GM19099 (cell line): ENCODE results near the gene CNIH2.

Experiments used
- POLR2A ChIP-seq: IDR thresholded peaks from 3 replicates; pipeline ENCODE4 v1.6.1; 2011; ENCODE audit warnings: low read depth; ENCODE audit not compliant: insufficient read length; ENCODE audit errors: extremely low read depth

CNIH2 gene

GRCh38 chr11:66277471-66278362 is at the start of gene CNIH2:
Gene CNIH2 (plus strand): TSS chr11:66278175. CDS start chr11:66278457, 282 bp downstream.
- TF ChIP-seq POLR2A, result no peak

- no peak for TF ChIP-seq POLR2A
Observed at GRCh38 chr11:66228521-66228920, 49.5 kb upstream of the CNIH2 start.

GRCh38 chr11:66230156-66230555 is 47.8 kb upstream of the CNIH2 start:
- no peak for TF ChIP-seq POLR2A

- TF ChIP-seq POLR2A, result no peak
Observed at GRCh38 chr11:66230978-66231377, 47.0 kb upstream of the CNIH2 start.

- TF ChIP-seq POLR2A, result no peak
Observed at GRCh38 chr11:66231561-66231960, 46.4 kb upstream of the CNIH2 start.

- no peak for TF ChIP-seq POLR2A
Observed at GRCh38 chr11:66232769-66233168, 45.2 kb upstream of the CNIH2 start.

GRCh38 chr11:66233301-66233700 is 44.7 kb upstream of the CNIH2 start:
- TF ChIP-seq POLR2A, result no peak

GRCh38 chr11:66235141-66235540 is 42.8 kb upstream of the CNIH2 start:
- TF ChIP-seq POLR2A, result no peak

- no peak for TF ChIP-seq POLR2A
Observed at GRCh38 chr11:66237867-66238266, 40.1 kb upstream of the CNIH2 start.

- no peak for TF ChIP-seq POLR2A
Observed at GRCh38 chr11:66238786-66239413, 39.1 kb upstream of the CNIH2 start.

- no peak for TF ChIP-seq POLR2A
Observed at GRCh38 chr11:66239511-66239910, 38.5 kb upstream of the CNIH2 start.

- TF ChIP-seq POLR2A, result no peak
Observed at GRCh38 chr11:66239998-66240780, 37.8 kb upstream of the CNIH2 start.

GRCh38 chr11:66240781-66241136 is 37.2 kb upstream of the CNIH2 start:
- TF ChIP-seq POLR2A, result no peak

- TF ChIP-seq POLR2A, result no peak
Observed at GRCh38 chr11:66242095-66242765, 35.7 kb upstream of the CNIH2 start.
